ENCODE results near the gene TLNRD1.
"Not testable (repeated sequence)": the region's sequence is repeated elsewhere in the genome, so short reads cannot be mapped to it uniquely, and the experiment has no call there.

TLNRD1 gene

DNA sequence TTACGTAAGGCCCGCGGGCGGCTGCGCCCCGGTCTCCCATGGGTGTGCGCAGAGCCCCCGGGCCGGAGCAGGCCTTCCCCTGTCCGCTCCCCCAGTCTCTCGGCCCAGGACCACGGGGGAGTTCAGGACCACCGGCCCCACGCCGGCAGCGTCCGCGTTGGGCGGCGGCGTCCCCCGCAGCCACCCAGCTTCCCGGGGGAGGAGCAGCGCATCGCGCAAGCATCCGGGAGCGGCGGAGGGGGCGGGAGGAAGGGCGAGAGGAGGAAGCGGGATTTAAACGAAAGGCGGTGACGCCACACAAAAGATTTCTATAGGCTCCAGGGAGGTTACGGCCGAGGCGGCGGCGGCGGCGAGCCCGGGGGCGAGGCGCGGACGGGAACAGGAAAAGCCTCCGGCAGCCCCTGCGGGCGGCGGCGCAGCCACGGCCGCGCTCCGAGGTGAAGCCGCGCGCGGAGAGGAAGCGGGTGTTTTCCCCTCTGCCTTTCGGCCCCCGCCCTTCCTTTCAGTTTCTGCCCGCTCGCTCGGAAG lies at the start of gene TLNRD1:
TLNRD1 (plus strand) TSS at position 300 of the 528 bp plus-strand sequence. CDS start 1,349 bp downstream, outside the sequence.
- peak; percentile 75 for DNase-seq

DNA sequence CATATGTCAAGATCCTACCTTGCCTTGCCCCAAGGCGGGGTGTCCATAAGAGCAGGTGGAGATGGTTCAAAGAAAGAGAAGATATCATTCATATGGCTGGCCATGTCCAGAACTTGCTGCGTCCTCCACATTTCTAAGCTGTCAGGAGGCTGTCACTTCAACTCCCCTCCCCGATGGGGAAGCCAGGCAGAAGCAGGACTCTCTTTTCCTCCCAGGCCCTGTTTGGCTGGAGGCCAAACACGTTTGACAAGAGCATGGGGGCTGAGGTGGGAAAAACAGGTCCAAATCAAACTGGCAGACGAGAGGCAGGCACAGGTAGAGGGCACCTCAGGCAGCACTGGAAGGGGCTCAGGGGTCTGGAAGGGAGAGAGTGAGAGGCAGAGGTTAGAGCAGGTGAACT lies 48.8 kb upstream of the TLNRD1 start:
- no peak for DNase-seq

DNA sequence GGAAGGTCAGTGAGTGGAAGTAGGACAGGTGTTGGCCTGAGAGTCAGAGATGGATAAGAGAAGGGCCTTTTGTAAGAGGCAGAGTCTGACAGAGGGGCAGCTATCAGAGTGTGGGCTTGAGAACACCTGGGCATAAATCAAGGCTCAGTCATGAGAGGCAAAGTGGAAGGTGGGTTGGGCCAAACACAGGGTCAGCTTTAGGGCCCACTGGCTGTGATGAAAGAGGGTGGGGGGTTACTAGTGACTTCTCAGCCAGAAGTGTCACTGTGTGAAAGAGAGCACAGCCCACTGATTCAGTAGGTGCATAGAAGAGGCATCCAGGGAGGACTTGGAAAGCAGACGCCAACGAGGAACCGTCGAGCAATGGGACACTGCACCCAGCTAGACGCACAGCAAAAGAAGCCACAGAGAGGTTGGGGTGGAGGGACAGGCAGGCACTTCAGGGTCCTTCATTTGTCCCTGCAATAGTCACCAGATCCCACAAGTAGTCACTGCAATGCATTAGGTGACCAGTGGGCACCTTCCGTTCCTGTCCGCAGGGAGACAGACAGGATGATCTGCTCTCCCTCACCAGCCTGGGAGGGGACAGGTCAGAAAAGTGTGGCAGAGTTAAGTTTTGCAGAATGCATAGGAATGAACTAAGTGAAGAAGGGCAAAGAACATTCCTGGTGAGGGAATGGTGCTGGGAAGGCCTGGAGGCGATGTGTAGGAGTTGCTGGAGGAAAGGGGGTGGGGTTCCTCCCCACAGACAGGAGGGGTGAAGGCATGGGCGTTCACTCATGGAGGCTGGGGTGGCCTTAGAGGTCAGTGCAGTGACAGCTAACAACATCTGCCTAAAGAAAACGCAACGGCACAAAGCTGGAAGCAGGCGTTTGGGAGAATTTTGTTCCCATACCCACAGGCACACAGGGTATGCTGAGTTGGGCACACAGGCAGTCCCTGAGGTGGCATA lies 47.4 kb upstream of the TLNRD1 start:
- no peak for DNase-seq

DNA sequence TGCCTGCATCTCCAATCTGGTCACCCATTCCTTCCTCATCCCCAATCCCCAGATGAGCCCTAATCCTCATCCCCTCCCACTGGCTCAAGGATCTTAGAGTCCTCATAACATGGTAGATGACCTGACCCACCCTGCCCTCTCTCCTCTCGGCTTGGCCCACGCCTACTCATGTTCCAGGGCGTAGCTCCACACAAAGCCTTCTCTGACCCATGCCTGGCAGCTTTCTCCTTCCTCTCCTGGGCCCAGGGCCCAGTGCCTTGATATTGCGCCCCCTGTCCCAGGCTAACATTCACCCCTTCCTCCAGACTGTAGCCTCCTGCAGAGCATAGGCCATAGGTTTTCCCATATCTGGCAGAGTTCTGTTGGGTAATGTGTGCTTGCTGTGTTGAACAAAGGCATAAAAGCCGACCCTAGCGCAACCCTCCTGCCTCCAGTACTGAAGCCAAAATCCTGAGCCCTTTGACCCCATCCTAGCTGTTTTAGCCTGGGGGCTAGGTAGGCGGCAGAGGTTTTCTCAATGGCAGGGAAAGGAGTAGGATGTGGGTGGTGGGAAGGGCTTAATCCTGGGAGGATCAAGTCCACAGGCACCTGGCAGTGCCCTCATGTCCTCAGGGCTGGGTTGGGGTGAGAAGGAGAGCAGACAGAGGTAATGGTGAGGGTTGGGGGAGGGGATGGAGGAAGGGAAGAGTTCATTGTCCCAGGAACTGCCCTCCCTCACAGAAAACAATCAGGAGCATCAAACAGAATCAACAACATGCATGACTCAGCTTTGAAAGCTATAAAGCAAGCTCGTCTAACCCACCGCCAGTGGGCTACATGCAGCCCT lies 46.6 kb upstream of the TLNRD1 start:
- DNase-seq, result no peak

DNA sequence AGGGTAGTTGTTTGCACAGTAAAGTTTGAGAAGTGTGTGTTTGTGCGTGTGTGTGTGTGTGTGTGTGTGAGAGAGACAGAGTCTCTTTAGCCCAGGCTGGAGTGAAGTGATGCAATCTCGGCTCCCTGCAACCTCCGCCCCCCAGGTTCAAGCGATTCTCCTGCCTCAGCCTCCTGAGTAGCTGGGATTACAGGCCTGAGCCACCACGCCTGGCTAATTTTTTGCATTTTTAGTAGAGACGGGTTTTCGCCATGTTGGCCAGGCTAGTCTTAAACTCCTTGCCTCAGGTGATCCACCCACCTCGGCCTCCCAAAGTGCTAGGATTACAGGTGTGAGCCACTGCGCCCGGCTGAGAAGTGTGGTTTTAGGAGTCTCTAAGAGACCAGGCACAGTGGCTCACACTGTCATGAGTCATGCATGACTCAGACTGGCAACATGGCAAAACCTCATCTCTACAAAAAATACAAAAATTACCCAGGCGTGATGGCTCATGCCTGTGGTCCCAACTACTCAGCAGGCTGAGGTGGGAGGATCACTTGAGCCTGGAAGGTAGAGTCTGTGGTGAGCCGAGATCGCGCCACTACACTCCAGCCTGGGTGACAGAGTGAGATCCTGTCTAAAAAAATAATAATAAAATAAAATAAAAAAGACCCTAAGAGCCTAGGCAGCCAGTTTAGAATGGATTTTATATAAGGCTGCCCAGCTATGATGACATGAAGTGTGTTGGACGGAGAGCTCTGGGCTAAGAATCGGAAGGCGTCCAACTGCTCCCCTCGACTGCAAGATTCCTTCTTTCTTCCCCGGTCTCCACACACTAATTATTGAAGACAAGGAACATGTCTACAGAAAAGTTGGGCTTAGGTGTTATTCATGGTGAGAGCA lies 44.9 kb upstream of the TLNRD1 start:
- not testable (repeated sequence) for DNase-seq

DNA sequence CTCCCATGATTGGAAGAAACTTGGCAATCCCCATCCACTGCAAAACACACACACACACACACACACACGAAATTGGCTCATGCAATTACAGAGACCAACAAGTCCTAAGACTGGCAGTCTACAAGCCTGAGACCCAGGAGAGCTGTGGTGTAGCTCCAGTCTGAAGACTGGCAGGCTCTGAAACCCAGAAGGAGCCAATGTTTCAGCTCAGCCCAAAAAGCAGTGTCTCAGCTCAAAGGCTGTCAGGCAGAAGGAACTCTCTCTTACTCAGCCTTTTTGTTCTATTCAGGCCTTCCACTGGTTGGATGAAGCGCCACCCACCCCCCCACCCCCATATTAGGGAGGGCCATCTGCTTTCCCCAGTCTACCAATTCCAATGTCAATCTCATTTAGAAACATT lies 43.2 kb upstream of the TLNRD1 start:
- DNase-seq, result no peak

DNA sequence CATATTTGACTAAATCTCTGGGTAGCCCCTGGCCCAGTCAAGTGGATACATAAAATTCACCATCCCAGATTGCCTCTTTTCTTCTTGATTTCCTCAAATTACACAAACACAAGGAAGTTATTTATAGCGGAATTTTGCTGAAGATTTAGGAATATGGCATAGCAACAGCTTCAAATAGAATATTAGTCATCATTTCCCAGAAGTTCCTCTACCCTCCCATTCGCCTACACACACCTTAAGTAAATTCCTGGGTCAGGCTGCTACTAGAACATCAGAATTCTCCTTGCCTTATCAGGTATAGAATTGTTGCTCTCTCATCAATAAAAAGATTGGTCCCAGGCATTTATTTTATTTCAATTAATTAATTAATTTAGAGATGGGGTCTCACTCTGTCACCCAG lies 42.7 kb upstream of the TLNRD1 start:
- DNase-seq, result no peak

DNA sequence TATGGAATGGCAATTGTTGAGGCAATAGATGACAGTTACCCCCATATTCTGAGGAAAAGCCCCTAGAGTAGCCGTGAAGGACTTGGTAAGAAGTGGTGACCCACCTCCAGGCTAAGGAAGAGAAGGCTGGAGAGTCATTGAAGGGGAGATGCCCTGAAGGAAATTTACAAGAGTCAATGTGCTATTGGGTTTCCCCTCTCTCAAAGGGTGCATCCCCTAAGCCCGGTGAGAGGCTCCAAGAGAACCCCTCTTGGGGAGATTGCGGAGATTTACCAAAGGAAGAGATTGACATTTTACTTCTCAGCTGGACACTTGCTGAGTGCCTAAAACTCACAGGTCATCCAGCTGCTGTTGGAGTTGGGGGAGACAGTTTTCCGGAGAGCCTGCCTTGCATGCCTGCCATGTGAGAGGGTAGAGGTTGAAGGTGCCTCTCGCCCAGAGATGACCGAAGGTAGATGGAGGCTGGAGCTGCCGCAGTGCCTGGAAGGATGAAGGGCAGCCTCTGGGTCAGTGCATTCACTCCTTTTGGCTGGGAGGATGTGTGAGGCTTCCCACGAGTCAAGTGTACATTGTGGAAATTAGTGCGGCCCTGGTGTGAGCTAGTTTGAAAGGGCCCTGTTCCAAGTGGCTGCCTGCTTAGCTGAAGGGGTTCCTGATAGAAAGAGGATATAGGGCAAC lies 41.8 kb upstream of the TLNRD1 start:
- no peak for DNase-seq

DNA sequence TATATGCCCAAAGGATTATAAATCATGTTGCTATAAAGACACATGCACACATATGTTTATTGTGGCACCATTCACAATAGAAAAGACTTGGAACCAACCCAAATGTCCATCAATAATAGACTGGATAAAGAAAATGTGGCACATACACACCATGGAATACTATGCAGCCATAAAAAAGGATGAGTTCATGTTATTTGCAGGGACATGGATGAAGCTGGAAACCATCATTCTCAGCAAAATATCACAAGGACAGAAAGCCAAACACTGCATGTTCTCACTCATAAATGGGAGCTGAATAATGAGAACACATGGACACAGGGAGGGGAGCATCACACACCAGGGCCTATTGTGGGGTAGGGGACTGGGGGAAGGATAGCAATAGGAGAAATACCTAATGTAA lies 35.3 kb upstream of the TLNRD1 start:
- not testable (repeated sequence) for DNase-seq

DNA sequence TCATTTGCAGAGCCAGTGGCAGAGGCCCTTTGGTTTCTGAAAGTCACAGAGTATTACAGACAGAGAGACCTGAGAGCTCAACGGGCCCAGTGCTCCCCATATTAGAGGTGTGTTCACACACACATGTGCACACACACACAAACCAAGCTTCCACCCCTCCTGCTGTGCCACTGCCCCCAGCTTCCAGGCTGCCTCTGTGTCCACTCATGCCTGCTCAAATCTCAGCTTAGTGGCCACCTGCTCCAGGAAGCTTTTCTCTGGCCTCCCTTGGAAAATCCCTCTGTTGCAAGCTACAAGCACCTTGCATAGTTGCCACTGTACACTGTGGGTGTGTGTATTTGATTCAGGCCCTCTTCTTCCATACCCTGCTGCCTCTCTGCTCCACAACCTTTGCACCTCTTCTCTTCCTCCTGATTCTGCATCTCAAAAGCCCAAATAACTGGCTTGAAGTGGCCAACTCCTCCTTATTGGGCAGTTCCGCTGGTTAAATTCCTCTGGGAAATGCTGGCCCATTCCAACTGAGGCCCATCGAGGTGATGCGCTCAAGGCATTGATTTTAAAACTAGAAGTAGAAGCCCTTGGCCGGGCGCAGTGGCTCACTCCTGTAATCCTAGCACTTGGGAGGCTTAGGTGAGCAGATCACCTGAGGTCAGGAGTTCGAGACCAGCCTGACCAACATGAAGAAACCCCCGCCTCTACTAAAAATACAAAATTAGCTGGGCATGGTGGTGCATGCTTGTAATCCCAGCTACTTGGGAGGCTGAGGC lies 34.1 kb upstream of the TLNRD1 start:
- no peak for DNase-seq

DNA sequence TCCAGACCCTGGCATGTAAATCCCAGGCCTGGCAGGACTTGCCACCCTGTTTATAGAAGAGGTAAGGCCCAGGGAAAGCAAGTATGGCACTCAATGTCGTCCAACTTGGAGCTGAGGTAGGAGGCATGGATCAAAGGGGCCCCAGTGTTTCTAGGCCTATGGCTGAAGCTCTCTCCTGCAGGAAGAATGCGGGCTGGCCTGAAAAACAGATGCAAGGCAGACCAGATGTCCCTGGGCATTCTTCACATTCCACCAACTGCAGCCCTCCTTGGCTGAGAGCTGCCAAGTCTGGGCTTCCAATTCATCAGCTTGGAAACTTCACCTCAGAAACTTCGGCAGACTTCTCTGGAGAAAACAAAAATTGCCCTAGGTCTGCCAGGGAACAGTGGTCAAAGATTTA lies 33.3 kb upstream of the TLNRD1 start:
- DNase-seq, result no peak

DNA sequence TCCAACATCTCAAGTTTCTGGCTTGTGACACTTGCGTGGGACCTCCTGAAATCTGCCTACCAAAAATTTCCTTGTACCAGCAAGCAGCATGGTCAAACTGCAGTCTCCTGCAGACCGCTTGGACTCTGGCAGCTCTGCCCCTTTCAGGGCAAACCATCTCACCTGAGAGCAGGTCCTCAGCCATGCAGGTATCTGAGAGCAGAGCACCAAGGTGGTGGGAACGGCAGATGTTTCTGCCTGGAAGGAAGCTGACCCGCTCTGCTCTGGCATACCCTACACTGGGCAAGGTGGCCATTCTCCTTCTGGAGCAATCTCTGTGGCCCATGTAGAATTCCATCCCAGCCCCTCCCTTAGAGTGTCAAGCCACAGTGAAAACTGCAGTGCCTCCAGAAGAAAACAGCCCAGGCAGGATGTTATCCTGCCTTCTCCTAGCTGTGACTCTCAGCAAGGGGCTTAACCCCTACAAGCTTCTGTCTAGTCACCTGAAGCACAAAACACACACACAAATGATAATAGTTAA lies 32.7 kb upstream of the TLNRD1 start:
- no peak for DNase-seq

DNA sequence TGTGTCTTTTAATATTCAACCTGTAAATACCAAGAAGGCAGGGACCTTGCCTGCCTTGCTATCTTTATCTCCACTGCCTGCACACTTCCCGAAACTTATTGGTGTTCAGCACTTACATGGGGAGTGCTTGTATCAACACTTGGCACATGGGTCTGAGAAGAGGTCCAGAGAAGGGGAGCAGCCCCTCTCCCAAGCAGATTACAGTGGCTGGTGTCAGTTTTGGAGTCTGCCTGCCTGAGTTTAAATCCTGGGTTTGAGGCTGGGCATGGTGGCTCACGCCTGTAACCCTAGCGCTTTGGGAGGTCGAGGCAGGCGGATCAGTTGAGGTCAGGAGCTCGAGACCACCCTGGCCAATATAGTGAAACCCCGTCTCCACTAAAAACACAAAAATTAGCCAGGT lies 31.4 kb upstream of the TLNRD1 start:
- no peak for DNase-seq

DNA sequence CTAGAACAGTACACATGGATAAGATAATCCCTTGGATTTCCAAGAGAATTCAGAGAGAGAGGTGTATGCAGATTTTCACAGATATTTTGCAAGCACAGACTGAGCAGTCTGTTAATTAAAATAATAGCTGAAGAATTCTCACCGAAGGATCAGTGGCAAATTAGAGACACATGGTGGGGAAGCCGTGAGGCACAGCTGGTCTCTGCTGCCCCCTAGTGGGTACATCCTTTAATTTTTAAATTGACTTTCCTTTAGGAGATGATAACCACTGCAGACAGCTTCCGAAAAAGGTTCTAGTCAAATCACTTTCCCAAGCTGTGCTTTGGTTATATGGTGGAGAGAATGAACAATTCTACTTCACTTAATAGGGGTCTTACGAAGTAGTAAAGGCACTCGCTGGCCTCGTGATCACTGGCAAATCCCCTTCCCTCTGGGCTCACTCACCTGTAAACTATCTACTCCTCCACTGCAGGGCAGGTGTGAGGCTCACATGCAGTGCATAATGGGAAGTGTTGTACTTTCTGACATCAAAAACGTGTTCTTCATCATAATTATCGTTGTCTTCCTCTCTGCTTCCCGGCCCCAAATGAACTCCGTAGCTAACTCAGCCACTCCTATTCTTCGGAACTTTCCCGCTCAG lies 30.6 kb upstream of the TLNRD1 start:
- DNase-seq, result peak; percentile 64

DNA sequence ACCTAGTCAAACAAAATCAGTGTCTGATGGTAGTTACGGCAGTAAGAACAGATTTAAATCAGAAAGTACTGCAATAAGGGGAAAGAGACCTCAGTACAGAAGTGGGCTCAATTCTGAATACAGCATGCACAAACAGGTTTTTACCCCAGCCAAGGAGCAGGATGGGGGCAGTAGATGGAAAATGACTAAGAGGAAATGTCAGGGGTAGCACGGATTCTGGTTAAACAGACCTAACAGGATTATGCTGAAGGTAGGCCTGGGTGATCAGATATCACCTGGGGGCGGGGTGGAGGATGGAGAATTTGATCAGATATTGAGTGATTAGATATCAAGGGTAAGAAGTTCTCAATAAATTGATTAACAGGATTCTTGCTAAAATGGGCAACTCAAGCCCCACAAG lies 30.1 kb upstream of the TLNRD1 start:
- no peak for DNase-seq

DNA sequence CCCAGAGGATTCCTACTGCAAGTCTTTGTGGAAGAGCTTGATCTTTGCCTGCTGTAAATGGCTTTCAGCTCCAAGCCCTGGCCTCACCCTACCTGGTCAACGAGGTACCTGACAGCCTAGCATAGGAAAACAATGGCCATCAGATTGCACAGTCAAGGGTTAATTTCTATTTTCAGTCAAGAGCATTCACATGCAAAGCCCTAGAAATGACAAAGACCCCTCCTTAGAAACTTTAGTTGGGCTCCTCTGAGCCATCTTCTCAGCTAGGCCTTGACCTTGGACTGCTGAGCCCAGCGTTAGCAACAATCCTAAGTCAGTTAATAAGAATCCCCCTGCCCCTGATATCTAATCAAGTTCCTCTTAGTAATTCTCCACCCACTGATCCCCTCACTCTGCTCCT lies 29.6 kb upstream of the TLNRD1 start:
- no peak for DNase-seq

DNA sequence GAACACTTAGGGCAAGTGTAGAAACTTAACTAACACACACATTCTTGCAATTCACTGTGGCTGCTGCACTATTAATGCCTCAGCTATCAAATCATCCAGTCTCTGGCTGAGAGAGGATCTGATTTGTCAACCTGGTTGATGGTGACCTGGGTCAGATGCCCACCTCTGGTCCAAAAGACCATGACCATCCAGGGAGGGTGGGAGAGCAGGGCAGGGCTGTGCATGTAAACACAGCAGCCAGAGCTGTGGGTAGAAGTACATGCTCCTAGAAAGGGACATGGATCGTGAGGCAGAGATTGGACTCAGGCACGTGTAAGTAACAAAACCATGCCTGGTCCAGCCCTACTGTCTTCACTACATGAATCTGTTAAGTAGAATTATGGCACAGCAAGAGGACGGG lies 28.4 kb upstream of the TLNRD1 start:
- no peak for DNase-seq

DNA sequence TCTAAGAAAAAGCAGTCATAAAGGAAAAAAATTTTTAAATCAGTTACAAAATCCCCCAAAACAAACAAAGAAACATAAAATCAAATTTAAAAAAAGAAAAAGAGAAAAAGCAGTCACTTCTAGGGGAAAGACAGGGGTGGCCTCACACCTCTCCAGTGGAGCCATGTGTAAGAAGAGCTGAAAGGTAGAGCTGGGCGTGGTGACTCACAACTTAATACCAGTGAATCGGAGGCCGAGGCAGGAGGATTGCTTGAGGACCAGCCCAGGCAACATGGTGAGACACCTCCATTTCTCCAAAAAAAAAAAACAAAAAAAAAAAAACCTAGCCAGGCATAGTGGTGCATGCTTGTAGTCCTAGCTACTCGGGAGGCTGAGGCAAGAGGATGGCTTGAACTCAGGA lies 25.8 kb upstream of the TLNRD1 start:
- DNase-seq, result no peak

DNA sequence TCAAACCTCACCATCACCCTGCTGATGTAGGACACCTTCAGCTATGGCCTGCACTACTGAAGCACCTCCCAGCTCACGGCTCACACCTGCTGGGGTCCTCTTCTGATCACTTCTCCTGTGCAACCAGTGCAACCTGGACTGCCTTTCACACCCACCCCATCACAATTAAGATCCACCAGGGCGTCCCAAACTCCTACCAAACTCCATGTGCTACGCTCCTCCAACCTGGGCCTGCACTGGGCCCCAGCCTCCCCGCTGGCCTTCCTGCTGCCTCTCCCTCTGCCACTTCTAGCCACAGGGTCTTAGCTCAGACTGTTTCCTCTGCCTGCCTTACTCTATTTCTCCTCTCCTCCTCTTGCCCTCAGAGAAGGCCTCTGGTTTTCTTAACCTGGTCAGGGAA lies 23.9 kb upstream of the TLNRD1 start:
- DNase-seq, result no peak

DNA sequence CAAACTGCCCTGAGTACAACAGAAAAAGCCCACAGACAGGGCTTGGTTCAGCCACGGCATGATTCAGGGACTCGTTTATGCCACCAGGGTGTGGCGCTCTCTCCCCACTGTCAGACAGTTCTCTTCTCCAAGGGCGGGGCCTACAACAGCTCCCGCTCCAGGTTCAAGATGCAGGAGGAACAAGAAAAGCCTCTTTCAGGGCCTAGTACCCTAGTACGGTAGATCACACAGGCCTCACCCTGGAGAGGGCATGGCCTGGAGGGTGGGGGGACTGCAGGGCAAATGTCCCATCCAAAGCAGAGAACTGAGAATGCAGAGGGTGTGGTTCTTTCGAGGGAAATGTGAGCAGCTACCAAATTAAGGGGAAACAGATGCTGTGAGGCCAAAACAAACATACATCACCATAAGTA lies 23.1 kb upstream of the TLNRD1 start:
- no peak for DNase-seq
